Gastrocnemius medialis (tissue), 4 donors: ENCODE results near the gene CORIN.

ENCODE experiments used
- CTCF ChIP-seq, 5 experiments: fragments of 450-650 bp in 3 of 5; fragments of 200-600 bp in 2 of 5; sonication (generic) in 2 of 5; IDR thresholded peaks in 4 of 5; conservative IDR thresholded peaks in 1 of 5; 1 replicate in 4 of 5; 2 replicates in 1 of 5; pipeline ENCODE4 v1.5.1; 2016 to 2019; ENCODE audit warnings: antibody characterized with exemption in 5 of 5, mild to moderate bottlenecking in 3 of 5, moderate library complexity in 3 of 5
- POLR2A ChIP-seq, 2 donors: fragments of 450-650 bp; IDR thresholded peaks; one replicate each; pipeline ENCODE4 v1.6.1; 2017; ENCODE audit warnings: antibody characterized with exemption in 2 of 2, mild to moderate bottlenecking in 2 of 2, moderate library complexity in 2 of 2

GRCh38 chr4:47856713-47857112 lies 18.8 kb upstream of the CORIN start:
- no peak for TF ChIP-seq CTCF (IDR thresholded peaks at IDR 0.05 in 4 of 5, conservative IDR thresholded peaks at IDR 0.05 in 1 of 5)
- no peak for TF ChIP-seq POLR2A (IDR thresholded peaks at IDR 0.05)
